HG03460 (cell line): ENCODE results near the gene FAM13A.
A peak's percentile ranks its signal among the peaks of the same experiment; 100 is the strongest.

Experiments
- ATAC-seq: cut with Tn5 transposase; IDR thresholded peaks from one replicate; pipeline ENCODE4 v1.9.1; 2021; ENCODE audit not compliant: unreplicated experiment

The FAM13A gene

DNA sequence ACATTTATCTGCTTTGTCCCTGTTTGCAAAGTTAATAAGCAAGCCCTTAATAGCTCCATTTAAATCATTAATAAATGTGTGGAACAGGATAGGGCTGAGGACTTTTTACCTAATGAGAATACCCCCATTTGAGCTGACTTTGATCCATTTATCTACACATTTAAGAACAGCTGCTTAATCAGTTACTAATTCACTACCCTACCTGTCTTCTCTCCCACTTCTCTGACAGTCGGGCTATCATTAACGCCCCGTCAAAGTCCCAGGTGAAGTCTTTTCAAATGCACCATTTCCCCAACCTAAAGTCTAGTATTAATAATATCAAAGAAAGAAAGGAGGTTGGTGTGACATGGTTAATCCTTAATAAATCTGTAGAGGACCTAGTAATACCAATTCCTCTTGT is 302.2 kb downstream of the FAM13A start:
- ATAC-seq, result no peak

DNA sequence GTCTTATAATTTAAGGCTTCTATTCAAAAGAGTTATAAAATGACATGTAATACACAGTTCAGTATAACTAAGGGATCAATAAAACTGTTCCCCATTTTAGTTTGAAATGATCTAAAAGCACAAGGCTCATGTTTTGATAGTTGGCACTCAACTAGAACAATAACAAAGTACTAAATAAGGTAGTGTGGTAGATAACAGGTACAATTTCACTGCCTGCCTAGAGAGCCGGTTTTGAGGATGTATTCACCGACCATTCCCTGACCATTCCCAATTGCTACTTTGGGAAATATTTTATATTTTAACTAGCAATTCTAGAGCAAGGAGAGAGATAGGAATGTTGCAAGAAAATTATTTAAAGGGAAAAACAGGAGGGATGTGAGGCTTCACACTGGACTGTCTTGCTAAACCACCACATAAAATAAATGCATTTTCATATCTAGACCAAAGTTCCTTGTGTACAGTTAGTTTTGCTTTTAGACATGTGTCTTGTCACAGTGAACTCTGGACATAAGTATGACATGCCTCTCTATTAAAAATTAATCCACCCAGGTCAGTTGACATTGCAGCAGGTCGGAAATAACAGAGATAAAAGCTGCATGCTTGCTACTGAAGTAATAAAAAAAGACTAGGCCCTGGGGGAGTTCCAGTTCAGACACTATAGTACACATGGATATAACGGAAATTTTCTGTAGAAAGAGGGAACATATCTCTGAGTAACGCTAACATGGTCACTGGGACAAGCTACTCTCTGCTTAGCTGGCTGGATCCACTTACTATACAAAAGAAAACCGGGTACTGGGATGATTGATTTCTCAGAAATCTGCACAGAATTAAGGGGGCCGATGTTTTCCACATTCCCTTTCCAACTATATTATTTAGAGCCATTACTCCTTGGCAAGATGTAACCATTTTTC is 303.1 kb downstream of the FAM13A start:
- ATAC-seq, result no peak

GRCh38 chr4:88752754-88753153 is 304.2 kb downstream of the FAM13A start:
- ATAC-seq, result no peak

DNA sequence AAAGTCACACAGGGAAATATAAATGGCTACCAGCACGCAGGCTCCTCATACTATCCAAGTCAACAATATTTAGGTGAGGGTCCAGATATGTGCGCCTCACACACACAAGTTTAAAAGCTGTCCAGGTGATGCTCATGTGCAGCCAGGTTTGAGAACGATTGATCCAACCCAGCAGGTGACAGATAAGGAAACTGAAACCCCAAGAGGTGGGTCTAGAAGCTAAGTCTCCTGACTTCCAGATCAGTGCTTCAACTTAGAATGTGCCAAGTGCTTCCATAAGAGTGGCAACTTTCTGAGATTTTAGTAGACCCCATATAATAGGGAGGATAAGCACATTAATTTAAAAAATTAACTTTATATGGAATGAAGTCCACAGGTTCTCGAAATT is 304.9 kb downstream of the FAM13A start:
- ATAC-seq, result no peak

- no peak for ATAC-seq
Observed at GRCh38 chr4:88751258-88752075, 305.5 kb downstream of the FAM13A start.

DNA sequence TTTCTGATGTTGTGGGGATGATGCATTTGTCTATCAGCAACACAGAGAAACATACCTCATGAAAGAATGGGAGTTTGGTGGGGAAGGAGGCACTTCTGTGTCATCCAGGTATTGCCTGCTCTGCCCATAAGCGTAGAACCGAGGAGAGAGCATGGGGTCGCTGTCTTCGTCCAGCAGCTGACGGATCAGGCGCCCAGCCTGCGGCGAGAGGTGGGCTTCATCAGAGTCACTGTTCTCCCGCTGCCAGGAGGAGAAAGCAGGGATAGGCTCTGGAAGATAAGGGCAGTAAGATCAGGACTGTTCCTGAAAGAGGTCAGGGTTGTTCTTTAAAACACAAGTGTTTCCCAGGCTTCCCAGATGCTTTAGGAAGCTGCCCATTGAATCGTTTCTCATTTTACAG is 306.6 kb downstream of the FAM13A start:
- no peak for ATAC-seq

GRCh38 chr4:88747351-88747750 is 309.6 kb downstream of the FAM13A start:
- ATAC-seq, result no peak

- ATAC-seq, result no peak
Observed at GRCh38 chr4:88746206-88746605, 310.8 kb downstream of the FAM13A start.

DNA sequence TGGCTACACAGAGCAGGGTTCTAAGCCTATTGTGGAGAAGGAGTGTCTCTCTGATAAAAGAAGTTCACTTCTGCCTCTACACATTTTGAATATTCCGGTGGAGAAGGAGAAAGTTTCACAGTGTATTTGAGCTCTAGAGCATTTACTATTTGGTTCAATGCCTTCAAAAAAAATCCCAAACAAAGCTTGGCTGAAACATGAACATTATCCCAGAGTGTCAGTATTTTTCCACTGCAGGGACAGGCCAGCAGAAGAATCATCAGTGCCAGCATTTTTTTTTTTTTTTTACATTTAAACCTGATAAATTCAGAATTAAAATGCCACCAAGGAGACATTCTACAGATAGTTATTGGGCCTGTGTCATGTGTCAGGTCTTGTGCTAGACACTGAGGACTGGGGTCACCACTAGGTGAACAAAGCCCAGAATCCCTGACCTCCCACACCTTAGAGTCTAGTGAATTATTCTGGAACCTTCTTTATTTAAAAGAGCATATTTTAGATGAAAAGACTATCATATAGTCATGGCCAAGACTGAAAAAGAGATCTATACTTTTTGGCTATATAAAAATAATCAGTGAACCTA is 311.3 kb downstream of the FAM13A start:
- no peak for ATAC-seq

GRCh38 chr4:88745175-88745574 is 311.8 kb downstream of the FAM13A start:
- ATAC-seq, result no peak

DNA sequence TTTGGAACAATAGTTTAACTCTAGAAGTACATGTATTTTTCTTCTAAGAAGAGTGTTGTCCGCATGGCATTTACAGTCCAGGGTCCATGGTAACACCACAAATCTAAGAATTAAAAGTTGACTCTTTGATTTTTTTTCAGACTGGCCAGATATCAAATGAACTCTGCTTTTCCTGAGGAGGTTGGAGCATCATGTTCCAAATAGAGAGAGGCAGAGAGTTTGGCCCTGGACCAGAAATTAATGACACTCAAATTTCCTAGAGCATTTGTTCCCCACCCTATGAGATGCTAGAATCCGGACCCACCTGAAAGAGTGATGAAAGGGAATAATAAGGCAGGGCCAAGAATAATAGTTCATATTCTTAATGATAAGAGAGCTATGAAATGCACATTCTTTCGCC is 312.4 kb downstream of the FAM13A start:
- no peak for ATAC-seq

DNA sequence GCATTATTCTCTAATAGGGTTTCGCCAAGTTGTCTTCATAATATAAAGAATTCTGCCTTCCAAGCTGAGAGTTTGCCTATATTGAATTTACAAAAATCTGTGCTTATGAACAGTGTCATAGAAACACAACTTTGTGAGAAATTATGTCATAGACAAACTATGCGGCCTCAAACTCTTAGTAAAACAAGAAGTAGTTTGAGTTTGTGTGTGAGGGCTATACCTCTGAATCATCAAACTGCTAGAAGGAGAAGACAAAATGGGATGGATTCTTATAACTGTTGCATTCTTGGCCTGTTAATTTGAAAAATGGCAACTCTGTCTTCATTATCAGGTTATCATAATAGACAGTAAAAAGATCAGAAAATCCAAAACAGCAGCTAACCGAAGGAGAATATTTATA is 313.3 kb downstream of the FAM13A start:
- ATAC-seq, result no peak

DNA sequence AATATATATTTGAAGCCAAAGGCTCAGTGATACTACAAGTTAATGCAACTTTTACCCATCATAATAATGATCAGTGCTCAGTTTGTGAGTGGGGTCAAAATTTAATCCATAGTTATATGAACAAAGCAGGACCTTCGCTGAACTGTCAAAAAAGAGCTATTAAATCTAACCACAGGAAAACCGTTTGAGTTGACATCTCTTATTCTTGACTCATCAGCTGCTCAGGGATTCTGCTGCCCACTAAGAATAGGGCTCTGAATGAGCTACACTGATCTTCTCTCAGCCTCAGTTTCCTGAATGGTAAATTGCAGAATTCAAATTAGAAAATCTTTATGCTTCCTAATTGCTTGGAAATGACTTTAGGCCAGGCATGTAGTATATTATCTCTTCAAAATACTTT is 314.4 kb downstream of the FAM13A start:
- no peak for ATAC-seq

- ATAC-seq, result no peak
Observed at GRCh38 chr4:88738180-88738579, 318.8 kb downstream of the FAM13A start.

- ATAC-seq, result peak; percentile 96
Observed at GRCh38 chr4:88737307-88737941, 319.6 kb downstream of the FAM13A start.

- ATAC-seq, result no peak
Observed at GRCh38 chr4:88736264-88736663, 320.7 kb downstream of the FAM13A start.

- ATAC-seq, result no peak
Observed at GRCh38 chr4:88735564-88735963, 321.4 kb downstream of the FAM13A start.

DNA sequence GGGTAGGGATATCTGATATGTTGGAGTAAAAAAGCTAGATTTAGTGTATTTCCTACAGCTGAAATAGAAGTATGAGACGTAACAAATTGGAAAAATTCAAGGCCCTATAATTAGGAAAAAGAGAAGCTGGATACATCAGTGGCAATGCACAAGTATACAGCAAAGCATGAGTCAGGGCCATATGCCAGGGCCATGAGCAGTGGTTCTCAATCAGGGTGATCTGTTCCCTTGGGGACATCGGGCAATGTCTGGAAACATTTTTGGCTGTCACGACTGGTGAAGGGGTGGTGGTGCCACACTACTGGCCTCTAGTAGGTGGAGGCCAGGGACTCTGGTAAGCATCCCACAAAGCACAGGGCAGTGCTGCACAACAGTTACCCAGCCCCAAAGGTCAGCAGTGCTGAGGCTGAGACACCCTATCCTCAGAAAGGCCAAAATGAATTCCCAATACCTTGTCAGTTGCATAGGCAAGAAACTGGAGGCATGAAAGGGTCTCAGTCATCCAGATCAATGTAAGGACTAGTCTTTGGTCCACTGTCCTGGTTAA is 322.5 kb downstream of the FAM13A start:
- no peak for ATAC-seq

DNA sequence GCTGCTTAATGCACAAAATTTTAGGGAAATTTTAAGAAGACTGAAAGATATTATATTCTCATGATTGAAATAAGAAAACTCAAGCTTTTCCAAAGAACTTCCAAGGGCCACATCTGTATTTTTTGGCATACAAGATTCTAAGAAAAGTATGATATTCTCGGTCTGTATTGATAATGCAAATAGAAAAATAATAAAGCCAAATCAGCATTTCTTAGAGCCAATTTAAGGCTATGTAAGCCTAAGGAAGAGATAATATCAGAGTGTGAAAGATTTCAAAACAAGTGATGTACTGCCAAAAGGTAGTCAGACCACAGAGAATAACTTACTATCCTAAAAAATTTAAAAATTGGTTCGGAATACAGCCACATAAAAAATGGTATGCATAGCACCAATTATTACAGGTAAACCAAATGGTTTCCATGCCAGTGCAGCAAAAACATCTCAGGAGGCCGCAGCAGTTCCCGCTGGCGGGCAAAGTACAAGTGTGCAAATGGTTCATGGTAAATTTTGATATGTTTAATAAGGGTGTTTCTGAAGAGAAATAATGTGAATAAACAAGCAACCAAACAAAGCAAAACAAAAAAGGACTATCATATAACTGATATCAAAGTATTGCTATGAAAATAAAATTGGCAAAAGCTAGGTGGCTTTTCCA is 324.1 kb downstream of the FAM13A start:
- ATAC-seq, result no peak

DNA sequence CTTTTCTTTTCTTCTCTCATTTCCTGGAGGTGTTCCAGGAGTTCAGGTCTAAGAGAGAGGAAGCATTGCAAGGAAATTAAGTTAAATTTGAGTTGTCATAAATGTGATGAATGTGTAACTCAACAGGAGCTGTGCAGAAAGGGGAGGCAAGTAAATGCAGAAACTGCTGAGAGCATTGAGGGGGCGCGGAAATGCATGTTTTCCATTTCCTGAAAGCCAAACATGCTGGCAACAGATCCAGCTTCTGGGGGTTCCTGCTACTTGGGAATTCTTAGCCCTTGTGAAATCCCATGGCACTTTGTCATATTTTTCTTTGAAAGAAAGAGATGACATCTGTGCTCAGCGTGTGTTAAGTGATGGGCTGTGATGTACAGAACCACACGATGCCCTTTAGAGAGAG is 325.6 kb downstream of the FAM13A start:
- no peak for ATAC-seq
